Measurements from ENCODE around the gene PRPF40B. TPM values are rescaled to one million over a fixed set of nuclear protein-coding genes. Genes with fewer than 3 reads are reported as not detected.

Gene PRPF40B
- total RNA-seq, 4 donors from 2014 or later: 14.6 to 24.0 (median 18.3) TPM

DNA sequence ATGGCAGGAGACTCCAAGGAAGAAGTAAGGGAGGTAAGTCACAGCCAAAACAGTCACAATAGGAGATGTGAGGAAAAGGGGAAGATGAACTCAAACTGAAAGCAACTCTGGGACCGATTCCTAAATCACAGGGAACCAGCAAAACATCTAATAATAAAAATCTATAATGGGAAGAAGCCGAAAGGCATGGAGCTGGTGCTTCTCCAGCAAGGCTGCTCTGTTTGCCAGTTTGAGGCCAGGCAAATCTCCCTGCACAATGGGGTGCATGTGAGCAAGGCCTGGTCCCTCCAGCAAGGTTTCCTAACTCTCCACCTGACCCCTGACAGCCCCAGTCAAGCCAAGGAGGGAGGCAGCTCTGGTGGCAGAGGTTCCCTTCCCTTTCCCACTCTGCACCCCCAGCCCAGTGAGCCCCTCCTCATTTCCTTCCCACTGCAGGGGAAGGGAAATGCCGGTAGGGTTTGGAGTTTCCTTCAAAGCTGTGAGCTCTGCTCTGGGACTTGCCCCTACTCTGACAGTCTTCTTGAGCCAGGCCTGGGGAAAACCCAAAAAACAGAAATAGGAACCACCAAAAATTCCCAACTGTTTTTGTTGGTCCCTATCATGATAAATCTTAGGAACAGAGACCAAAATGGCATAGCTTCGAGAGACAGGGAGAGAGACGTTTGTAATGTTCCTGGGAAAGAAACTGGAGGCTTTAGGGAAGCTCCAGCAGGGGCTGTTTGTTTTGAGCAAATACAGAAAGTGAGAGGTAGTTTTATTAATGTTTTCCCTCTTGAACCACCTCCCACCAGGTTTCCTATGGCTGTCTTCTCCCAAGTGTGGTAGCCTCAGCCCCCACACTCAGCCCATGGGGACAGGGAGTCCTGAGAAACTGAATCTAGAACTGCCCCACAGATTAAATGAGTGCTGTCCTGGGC is 49.2 kb downstream of the PRPF40B start:
- Histone ChIP-seq H3K4me1 (peaks cover 6 to 62% (median 36%) of the 10 kb centered on the region in 3 donors), H3K27ac (peak overlapping the region; percentile 41 to 94 (median 91)), H3K36me3 (no peaks in the 10 kb centered on the region), H3K27me3 (no peaks in the 10 kb centered on the region), H3K9me3 (no peaks in the 10 kb centered on the region), H3K4me3 (no peak overlapping the region)
- 9 to 23% methylated on average over 4 to 5 of the region's 5 CpGs for WGBS, 2 donors (ENCODE audit: low coverage in 1 of 2)
- no peak for ATAC-seq
- TF ChIP-seq, protein P1, sequence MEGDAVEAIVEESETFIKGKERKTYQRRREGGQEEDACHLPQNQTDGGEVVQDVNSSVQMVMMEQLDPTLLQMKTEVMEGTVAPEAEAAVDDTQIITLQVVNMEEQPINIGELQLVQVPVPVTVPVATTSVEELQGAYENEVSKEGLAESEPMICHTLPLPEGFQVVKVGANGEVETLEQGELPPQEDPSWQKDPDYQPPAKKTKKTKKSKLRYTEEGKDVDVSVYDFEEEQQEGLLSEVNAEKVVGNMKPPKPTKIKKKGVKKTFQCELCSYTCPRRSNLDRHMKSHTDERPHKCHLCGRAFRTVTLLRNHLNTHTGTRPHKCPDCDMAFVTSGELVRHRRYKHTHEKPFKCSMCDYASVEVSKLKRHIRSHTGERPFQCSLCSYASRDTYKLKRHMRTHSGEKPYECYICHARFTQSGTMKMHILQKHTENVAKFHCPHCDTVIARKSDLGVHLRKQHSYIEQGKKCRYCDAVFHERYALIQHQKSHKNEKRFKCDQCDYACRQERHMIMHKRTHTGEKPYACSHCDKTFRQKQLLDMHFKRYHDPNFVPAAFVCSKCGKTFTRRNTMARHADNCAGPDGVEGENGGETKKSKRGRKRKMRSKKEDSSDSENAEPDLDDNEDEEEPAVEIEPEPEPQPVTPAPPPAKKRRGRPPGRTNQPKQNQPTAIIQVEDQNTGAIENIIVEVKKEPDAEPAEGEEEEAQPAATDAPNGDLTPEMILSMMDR (IDR thresholded peaks at IDR 0.05): no peak
- TF ChIP-seq POLR2A (IDR thresholded peaks at IDR 0.05) (no peak), POLR2AphosphoS5 (IDR thresholded peaks at IDR 0.05) (no peak), EP300 (IDR thresholded peaks at IDR 0.05) (no peak)

DNA sequence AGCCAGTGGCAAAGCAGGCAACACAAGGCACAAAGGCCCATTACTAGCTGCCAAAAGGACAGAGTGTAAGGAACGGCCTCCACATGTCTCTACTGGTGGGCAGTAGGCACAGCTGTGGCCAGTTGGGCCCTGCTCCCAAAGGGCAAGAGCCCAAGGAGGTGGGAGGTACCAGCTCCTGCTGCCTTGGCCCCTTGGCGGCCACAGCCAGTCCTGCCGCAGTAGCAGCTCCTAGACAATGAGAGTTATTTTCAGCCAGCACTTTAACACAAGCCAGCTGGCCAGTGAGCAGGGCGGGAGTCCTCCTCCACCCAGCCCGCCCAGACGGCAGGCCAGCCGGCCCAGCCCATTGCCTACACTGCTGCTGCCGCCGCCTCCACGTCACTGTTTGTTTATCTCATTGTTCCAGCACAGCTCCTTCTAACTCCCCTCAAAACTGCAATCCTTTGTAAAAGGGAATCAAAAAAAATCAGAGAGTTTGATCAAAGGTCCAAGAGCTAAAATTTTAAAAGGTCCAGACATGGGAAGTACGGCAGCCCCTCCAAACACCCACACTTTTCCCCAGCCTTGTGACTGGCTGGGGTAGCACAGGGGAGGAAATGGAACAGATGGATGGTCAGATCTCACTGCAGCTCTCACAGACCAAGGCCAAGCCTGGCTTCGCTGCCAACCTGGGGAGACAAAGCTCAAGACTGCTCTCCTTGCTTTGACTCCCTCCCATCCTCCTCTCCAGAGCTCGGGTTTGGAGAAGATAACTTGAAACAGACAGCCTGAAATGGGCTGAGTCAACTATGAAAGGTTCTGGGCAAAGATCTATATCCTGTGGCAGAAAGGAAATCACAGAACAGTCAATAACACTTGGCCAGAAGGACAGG is 50.3 kb downstream of the PRPF40B start:
- no peaks in the 10 kb centered on the region for H3K36me3 ChIP-seq
- no peaks in the 10 kb centered on the region for H3K27me3 ChIP-seq
- H3K27ac ChIP-seq: peak overlapping the region; percentile 80 to 94 (median 91)
- H3K9me3 ChIP-seq: no peaks in the 10 kb centered on the region
- peak; percentile 99 for ATAC-seq
- 3 to 6% methylated on average over 3 to 10 of the region's 13 CpGs for WGBS, 2 donors (ENCODE audit: low coverage in 1 of 2)
- H3K4me1 ChIP-seq: peaks cover 6 to 62% (median 36%) of the 10 kb centered on the region in 3 donors
- H3K4me3 ChIP-seq: no peak overlapping the region
- TF ChIP-seq POLR2AphosphoS5 (IDR thresholded peaks at IDR 0.05) (peak; percentile 88), EP300 (IDR thresholded peaks at IDR 0.05) (no peak), POLR2A (IDR thresholded peaks at IDR 0.05) (peak in 1 of 2 donors; percentile 16)
- TF ChIP-seq, protein P1 (IDR thresholded peaks at IDR 0.05): peak in 3 of 4 experiments; percentile 46 to 87 (median 84)

DNA sequence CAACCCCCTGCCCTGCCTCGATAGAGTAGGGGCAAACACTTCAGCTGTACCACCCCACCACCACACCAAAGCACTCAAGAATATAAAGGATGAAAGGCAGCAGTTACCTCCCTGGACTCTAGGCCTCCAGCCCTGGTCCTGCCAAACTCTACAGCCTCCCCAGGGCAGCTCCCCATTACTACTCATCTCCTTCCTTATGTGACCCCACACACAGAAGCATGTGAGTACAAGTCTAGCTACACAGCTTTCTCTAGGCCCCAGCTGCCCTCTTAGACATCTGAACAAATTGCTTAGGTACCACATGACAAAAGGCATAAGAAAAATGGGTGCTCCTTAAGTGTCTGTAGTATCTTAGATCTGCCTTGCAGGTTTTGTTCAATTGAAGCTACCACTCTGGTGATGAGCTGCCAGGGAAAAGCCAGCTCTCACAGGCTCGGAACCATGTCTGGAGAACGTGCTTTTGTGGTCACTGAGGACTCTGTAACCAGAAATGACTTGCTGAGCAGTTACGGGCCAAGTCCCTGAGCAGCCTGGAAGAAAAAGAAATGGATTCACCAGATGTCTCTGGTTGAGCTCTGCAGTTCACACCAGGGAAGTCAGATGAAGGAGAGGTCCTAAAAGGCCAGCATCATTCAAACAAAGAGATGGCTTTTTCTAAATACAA is 51.1 kb downstream of the PRPF40B start:
- no peaks in the 10 kb centered on the region for H3K36me3 ChIP-seq
- H3K27me3 ChIP-seq: no peaks in the 10 kb centered on the region
- peak overlapping the region; percentile 80 to 94 (median 91) for H3K27ac ChIP-seq
- H3K9me3 ChIP-seq: no peaks in the 10 kb centered on the region
- no peak overlapping the region for H3K4me3 ChIP-seq
- ATAC-seq: no peak
- 0 to 40% methylated on average over 1 to 3 of the region's 4 CpGs for WGBS, 2 donors (ENCODE audit: low coverage in 1 of 2)
- H3K4me1 ChIP-seq: peaks cover 6 to 62% (median 36%) of the 10 kb centered on the region in 3 donors
- TF ChIP-seq EP300 (IDR thresholded peaks at IDR 0.05) (no peak), POLR2A (IDR thresholded peaks at IDR 0.05) (no peak), POLR2AphosphoS5 (IDR thresholded peaks at IDR 0.05) (no peak)
- TF ChIP-seq, protein P1 (IDR thresholded peaks at IDR 0.05): no peak

DNA sequence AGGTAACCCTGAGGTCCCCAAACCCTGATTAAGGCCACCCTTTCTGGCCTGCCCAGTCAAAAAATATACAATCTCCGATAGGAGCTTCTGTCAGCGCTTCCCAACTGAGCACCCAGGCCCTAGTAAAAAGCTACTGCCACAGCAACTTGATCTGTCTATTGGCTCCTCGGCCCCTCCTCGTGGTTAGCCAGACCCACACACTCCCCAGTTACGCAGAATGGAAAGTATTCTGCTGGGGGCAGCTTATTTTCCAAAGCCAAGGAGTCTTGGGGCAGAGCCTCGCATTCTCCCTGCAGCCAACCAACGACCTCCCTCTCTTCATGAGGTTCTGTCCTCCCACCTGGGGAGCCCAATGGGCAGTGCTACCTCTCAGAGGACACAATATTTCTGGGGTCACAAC is 51.8 kb downstream of the PRPF40B start:
- ATAC-seq: no peak
- no peaks in the 10 kb centered on the region for H3K9me3 ChIP-seq
- no peaks in the 10 kb centered on the region for H3K36me3 ChIP-seq
- TF ChIP-seq, protein P1 (IDR thresholded peaks at IDR 0.05): no peak
- no peak for TF ChIP-seq EP300 (IDR thresholded peaks at IDR 0.05)
- TF ChIP-seq POLR2A (IDR thresholded peaks at IDR 0.05): no peak
- TF ChIP-seq POLR2AphosphoS5 (IDR thresholded peaks at IDR 0.05): no peak
- WGBS, 2 donors (ENCODE audit: low coverage in 1 of 2): 50 to 88% methylated on average over 1 to 3 of the region's 7 CpGs
- peaks cover 6 to 60% (median 36%) of the 10 kb centered on the region in 3 donors for H3K4me1 ChIP-seq
- H3K4me3 ChIP-seq: no peak overlapping the region
- H3K27me3 ChIP-seq: no peaks in the 10 kb centered on the region
- peak overlapping the region; percentile 80 to 94 (median 91) for H3K27ac ChIP-seq
